Activated CD8-positive, alpha-beta memory T cell treated with anti-CD3 and anti-CD28 coated beads, Interleukin-2, amount 50 U/mL, for 1 hour (primary cell): ENCODE data around the gene FAM3D.
"Not testable (repeated sequence)": the region's sequence is repeated elsewhere in the genome, so short reads cannot be mapped to it uniquely, and the experiment has no call there.

Experiments
- DNase-seq: peaks from one replicate; pipeline ENCODE4 v3.0.0-alpha.2; 2020; ENCODE audit errors: extremely low read depth

FAM3D gene

DNA sequence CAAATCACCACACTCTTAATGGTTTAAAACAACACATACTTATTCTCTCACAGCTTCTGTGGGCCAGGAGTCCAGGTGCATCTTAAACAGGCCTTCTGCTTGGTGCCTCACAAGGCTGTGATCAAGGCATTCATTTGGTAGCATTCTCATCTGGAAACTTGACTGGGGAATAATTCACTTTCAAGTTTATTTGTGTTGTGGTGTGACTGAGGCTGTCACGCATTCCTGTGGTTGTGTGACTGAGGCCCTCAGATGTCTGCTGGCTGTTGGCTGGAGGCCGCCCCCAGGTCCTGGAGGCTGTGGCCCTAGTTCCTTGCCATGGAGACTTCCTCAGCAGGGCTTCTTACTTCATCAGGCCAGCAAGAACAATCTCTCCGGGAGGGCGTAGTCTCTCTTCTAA is 16.9 kb upstream of the FAM3D start:
- DNase-seq: no peak

DNA sequence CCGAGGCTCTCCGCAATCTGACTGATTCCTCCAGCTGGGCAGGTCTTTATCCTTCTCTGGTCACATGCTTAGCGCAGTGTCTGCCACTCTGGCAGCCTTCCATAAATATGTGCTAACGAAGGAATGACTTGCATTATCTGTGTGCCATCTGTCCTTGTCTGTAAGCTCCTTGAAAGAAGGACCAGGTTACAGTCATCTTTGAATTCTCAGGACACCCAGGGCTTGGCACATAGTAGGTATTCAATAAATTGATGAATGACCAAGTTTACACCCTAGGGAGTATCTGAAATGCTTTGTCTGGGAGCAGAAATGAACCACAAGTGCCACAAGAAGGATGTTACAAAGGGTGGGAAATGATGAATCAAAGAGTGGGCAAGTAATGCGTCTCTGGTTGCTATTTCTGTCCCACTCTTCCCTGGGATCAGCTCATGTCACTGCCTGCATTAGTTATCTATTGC is 16.5 kb upstream of the FAM3D start:
- DNase-seq: no peak

DNA sequence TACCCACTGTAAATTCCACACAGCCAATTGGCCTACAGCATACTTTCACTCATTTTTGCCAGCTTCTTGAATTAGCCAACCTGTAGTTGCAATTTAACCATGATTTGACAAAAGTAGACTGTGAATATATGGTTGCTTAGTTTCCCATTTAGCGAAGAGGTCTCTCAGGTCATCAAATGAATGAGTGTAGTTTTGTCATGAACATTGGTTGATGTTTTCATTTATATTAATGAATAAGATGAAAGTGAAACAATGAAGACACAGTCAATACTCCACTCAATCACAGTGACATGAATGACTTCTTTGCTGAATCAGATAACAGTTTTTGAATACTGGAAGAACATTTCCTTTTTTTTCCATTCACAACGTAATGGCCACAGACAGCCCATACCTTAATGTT is 15.3 kb upstream of the FAM3D start:
- no peak for DNase-seq

DNA sequence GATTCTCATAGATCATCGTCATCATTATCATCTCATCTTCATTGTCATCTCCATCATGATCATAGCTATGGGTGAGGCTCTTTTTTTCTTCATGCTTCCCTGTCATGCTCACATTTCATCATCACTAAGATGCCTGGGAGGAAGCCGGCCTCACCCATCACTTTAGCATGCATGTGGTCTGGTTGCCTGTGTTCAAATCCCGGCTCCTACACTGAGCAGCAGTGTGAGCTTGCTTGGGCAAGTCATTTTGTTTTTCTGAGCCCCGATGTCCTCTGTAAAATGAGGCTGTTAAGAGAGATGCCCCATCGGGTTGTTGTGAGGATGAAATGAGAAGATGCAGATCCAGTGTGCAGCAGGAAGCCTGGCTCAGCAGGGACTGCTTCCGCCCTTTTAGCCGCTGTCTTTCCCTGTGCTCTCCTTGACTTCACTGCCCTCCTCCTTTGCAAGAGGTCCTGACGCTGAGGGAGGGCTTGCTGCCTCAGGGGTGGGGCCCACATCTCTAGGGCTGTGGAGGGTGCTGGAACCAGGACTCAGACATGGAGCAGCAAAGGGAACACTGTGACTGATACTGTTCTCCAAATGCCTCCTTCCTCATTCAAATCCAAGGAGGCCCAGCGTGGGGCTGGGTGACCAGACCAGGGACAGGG is 14.4 kb upstream of the FAM3D start:
- no peak for DNase-seq

DNA sequence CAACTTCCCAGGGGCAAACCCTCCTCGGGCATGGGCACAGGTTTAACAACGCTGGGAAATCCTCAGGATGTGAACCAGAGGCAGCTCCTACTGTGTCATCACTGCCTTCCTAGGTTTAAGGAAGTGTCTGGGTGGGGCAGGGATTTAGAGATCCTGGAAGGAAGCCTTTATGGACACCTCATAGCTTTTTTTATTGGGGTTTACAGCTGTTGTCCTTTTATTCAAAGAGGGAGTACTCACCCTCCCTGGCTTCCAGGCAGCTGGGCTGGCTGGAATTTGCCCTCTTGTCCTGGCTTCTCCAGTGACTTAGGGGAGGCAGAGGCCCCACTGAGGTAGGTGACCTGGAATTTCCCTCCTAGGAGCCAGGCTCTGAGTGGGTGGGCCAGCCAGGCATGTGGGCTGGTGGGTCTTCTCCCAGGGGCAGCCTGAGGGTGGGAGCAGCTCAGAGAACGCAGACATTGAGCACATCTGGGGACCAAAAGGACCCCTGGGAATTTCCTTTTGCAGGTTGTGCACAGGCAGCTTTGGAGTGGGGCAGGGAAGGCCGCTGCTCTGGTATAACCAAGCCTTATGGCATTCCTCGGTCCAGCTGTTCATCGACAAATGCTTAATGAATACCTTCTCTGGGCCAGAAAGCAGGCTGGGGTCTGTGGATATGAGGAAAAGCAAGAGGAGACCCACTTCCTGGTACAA is 13.5 kb upstream of the FAM3D start:
- DNase-seq: no peak

DNA sequence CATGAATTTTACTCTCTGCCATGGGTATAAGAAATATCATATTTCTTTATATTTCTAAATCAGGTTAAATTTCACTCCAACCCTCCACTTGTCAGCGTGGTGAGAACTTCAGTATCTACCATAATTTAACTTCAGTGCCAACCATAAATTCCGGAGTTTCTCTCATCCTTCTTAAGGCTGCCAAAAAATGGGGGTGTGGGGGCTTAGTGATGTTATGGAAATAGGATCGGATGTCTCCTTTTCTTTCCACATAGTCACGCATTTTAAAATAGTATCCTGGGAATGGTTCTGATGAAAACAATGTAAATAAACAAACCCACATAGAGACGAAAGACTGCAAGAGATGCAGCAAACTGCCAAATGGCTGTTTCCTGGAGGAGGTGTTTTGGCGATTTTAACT is 12.9 kb upstream of the FAM3D start:
- DNase-seq: no peak

DNA sequence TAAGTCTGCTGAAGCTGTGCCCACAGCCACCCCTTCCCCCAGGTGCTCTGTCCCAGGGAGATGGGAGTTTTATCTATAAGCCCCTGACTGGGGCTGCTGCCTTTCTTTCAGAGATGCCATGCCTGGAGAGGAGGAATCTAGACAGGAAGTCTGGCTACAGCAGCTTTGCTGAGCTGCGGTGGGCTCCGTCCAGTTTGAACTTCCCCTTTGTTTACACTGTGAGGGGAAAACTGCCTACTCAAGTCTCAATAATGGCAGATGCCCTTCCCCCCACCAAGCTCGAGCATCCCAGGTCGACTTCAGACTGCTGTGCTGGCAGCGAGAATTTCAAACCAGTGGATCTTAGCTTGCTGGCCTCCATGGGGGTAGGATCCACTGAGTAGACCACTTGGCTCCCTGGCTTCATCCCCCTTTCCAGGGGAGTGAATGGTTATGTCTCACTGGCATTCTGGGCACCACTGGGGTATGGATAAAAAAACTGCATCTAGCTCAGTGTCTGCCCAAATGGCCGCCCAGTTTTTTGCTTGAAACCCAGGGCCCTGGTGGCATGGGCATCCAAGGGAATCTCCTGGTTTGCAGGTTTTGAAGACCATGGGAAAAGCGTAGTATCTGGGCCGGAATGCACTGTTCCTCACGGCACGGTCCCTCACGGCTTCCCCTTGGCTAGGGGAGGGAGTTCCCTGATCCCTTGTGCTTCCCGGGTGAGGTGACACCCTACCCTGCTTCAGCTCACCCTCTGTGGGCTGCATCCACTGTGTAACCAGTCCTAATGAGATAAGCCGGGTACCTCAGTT is 11.8 kb upstream of the FAM3D start:
- not testable (repeated sequence) for DNase-seq

DNA sequence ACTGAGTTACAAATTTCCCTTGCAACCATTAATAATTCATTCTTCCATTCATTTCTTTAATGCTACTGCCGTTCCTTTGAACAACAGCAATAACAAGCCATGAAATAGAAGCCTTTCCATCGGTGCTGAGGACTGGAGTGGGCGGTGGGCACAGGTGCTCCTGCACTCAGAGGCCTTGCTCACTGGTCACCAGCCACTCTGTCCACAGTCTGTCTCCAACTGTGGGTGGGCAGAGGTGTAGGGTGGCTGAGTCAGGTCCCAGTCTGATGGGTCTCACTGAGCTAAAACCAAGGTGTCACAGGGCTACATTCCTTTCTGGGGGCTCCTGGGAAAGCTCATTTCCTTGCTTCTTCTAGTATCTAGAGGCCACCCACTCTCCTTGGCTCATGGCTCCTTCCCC is 6.3 kb upstream of the FAM3D start:
- no peak for DNase-seq

DNA sequence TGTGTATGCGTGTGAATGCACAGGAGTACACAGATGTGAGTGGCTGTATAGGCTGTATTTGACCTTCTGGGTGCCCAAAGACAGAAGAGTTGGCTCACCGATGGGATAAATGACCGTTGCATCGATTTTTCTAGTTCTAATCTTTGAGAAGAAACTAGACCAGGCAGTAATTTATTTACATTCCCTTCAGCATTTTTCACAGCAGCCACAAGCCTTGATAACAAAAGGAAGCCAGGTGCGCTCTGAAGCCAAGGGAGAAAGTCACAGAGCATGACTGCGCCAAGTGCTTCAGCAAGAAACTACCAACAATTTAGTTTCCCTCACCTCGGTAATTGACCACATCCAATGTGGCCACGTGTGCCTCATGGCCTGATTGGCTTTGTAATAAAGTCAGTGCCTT is 5.9 kb upstream of the FAM3D start:
- no peak for DNase-seq

DNA sequence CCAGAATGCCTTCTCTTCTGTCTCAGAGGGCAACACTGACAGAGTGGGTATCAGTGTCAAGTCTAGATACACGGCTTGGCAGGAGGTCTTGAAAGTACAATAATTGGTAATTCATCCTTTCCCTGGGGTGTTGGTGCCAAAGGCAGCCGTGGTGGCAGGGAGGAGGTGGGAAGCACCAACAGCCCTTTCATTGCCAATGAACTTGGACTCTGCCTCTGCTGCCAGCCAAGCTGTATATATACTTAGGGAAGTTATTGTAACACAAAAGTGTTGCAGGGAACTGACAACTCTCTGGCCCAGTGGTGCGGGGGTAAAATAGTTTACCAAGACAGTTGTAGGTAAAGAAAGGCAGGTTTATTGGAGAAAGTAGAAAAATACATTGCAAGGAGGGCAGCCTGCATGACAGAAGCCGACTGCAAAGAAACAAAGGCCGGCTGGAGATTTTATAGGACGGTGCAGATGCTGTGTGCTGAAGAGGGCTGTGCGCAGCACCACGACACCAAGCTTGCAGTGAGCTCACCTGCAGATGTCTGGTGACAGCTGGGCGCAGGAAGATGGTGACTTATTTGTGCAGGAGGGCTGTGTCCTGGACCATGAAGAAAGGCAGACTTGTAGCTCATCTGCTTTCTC is 4.0 kb upstream of the FAM3D start:
- DNase-seq: no peak

DNA sequence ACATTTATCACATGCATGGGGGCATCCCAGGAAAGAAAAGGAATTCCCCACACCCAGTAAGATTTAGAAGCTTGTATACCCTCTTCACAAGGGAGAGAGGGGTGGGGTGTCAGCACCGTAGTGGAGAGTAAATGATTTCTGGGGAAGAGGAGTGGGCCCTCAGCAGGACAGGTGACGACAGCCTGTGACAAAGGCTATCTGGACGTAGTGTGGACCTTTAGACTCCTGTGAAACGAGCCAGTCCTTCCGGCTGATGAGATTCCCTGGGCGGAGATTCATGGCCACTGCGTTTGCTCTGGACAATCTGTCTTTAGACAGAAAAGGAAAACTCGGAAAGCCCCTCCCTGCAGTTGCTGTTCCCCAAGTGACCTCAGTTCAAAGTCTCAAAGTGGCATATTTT is 1.7 kb upstream of the FAM3D start:
- DNase-seq: no peak

DNA sequence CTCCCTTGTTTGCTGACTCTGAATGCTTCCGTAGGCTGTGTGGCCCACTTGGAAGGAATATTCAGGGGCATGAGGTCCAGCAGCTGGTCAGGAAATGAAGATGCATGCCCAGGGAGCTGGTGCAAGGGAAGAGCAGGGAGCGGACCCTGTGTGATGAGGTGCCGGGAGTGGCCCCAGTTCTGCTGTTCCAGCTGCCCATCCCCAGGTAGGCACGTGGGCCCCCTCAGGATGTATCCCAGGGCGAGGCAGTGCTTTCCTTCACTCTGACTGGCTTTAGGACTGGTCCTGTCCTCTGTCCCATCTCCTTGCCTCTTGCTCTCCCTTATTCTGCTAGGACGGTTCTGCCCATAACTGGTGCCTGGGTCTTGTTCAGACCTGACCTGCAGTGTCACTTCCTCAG is 1.1 kb upstream of the FAM3D start:
- DNase-seq: no peak

DNA sequence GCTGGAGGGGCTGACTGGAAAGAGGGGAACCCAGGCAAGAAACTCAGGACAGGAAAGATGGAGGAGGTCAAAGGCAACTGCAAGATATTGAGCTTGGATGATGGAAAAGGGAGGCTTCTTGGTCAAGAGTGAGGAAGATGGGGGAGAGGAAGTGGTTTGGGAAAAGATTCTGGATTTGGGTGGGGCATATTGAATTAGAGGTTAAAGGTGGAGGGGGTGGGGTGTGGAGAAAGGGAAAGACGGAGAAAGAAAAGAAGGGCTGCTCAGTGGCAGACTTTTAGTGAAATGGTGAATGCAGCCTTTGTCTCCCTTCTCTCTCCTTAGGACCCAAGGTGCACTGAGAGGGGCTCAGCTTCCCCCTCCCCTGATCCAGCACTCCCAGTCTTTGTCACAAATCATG is 655 bp upstream of the FAM3D start:
- no peak for DNase-seq

DNA sequence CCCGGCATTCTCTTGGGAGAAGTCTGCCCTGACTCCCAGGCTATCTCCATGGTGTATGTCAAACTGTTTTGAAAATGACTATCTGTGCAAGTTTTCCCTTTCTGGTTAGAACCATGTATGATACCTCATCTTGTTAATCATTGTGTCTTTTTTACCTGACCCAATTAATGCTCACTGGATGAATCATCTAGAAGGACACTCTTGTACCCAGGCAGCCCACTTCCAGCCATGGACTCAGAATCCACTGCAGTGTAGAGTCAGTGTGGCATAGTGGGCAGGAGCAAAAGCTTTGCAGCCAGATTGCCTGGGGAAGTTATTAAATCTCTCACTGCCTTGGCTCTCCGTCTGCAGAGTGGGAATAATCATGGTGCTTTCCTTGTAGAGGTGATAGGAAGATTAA is 1.2 kb downstream of the FAM3D start:
- no peak for DNase-seq

DNA sequence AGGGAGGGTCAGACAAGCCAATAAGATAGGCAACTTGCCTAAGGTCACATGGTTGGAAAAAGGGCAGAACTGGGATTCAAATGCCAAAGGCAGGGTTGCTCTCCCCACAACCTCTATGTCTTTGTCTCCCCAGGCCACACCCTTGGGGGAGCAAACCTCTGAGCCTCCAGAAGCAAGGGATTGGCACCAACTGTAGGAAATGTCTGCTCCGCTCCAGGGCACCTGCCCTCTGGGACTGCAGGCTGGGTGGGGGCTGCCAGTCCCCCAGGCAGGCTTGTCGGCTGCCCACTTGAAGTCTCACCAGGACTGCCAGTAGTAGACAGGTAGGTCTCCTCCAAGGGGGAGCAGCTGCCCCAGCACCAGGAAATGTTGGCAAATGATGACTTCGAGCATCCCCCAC is 2.0 kb downstream of the FAM3D start:
- no peak for DNase-seq

DNA sequence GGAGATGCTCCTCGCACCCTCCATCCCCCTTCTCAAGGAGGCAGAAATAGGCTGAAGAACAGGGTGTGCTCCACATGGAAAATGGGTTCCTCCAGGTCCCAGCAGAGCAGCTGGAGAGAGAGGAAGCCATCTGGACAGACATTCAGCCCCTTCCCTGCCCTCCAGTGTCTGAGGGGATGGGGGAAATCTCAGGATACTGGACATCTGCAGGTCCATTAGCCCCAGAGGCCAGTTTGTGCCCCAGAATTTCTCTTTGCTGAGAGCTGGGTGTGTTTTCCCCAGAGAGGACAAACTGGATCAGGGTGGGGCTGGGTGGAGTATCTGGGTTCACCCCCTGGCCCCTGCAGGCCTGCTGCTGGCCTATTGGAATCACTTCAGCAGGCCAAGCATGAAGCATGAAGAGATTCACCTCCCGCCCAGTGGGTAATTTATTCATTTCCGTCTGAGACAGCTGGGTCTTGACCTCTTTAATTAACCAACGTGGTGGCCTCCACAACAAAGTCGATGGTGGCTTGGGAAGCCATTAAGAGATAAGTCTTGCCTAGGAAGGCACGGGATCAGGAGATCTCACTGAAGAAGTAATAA is 4.6 kb downstream of the FAM3D start:
- DNase-seq: no peak

DNA sequence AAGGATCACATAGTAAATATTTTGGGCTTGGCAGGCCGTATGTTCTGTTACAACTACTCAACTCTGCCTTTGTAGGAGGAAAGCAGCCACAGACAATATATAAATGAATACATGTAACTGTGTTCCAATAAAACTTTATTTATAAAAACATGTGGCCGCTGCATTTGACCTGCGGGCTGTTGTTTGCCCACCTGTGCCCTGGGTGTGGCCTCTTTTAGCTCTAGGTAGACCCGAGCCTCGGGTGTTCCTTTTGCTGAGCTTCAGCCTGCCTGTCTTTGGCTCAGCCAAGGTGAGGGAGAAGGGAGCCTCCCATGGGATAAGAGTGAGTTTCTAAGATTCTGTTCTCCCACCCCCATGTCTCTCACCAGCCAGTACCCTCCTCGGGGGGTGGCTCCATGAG is 5.6 kb downstream of the FAM3D start:
- DNase-seq: no peak

DNA sequence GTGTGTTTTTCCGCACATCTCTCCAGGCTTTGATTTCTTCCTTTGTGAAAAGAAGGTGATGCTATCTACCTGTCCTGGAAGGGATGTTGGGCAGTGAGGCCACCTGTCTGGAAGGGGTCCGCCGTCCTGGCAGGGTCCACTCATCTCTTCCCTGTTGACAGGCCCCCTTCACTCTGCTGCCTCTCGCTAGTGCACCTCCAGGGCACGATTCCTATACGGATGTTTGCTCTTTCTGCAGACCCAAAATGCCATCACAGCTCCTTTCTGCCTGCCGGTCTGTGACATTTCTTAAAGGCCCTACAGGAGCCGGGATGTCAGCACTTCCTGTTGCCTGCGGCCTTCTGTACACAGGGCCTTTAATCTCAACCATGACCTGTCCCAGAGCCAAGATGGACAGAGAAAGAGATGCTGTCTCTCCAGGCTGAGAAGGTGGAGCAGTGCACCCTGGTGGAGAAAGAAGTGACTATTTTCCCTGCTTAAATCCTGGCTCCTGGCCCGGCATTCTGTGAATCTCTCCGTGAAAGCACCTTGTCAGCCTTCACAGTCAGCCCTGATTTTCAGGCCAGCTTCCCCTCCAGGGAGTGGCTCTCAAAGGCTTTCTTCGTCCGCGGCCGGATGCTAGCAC is 7.4 kb downstream of the FAM3D start:
- DNase-seq: no peak

DNA sequence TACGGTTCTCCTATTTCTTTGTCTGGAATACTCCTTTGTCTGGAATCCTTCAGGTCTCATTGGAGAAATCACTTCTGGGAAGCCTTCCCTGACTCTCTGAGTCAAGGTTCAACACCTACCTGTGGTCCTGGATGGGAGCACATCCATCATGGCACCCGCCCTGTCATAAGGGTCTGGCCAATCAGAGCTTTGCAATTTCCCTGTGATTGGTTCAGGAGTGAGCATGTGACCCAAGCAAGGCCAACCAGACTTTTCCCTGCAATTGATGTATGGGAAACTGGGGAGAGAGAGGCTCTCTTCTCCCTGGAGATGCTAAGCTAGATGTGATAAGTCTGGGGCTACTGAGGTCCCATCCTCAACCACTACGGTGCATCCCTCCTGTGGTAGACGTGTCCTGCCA is 8.1 kb downstream of the FAM3D start:
- no peak for DNase-seq

DNA sequence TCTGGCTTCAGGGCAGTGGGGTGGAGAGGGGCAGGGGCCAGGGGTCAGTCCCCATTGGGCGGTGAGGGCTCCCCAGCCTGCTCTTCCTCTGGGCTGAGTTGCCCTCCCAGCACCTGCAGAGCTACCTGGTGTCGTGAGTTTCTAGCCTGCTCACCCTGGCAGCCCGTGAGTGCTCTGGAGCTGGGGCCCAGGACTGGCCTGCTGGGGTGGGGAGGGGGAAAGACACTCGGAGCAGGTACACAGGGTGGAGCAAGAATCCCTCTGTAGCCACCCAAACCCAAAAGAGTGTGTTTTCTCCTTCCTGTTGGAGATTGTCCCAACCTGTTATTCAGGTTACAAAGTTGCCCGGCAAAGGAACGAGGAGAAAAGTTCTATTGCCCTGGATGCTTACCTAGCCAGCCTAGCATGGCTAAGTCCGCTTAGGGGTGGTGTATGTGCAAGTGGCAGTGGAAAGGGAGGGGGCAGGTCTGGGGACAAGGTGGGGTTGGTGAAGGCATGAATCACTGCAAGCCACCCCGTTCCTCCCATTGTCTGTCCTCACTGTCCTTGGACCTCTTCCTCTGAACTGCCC is 8.9 kb downstream of the FAM3D start:
- DNase-seq: no peak

DNA sequence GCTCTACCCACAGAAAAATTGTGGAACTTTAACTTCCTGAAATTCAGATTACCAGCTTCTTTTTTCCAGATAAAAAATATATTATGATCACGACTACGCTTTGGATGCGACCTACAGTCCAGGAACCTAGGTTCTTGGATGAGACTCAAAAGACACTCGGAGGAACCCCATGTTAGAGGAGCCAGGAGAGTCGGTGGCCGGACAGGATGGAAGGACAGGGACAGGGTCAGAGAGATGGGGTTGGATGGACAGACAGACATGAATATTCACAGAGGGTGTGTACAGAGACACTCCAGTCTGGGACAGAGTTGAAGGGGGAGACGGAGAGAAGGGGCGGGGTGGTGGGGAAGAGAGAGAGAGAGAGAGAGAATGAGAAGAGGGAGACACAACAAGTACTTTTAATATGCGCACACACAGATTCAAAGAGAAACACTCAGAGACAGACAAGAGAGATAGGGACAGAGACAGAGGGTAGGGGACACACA is 9.5 kb downstream of the FAM3D start:
- no peak for DNase-seq
